ENCODE data around the gene CC2D1A. TPM values are rescaled to one million over a fixed set of nuclear protein-coding genes. Genes with fewer than 3 reads are reported as not detected.

CC2D1A gene
- polyA plus RNA-seq, 1 experiment = 5.1 TPM

- no peaks in the 10 kb centered on the region; the same call in 1 of the 2 replicates for H3K9me3 ChIP-seq (ENCODE audit: control insufficient read depth, insufficient read depth, low read length)
- ChIA-PET POLR2A (interaction anchor here (1.1 kb wide), 2 partner anchors 56 to 120 kb away, joined by 3 to 4 read pairs; partner anchors contain the start of gene RFX1), CTCF (no interaction called here)
These were observed 20.1 kb upstream of the CC2D1A start for GRCh38 chr19:13885826-13886365.

GRCh38 chr19:13887018-13887436, 19.0 kb upstream of the CC2D1A start:
- H3K4me3 ChIP-seq (ENCODE audit: low read depth, low read length) = no peak overlapping the region
- ChIA-PET CTCF (interaction anchor here (1.0 to 1.5 kb wide), 2 partner anchors 188 to 249 kb away, joined by 3 to 6 read pairs; partner anchors contain the start of gene ASF1B), POLR2A (interaction anchor here (0.7 to 1.1 kb wide), 2 partner anchors 119 to 1023 kb away, joined by 3 to 4 read pairs; partner anchors contain the start of gene RFX1)
- H3K27ac ChIP-seq (ENCODE audit: low read depth, low read length) = no peak overlapping the region
- no peak for DNase-seq (ENCODE audit: low read depth, low spot score)
- no peak for TF ChIP-seq CTCF (IDR thresholded peaks at IDR 0.05; ENCODE audit: low read depth, low read length)
- no peaks in the 10 kb centered on the region; the same call in 1 of the 2 replicates for H3K9me3 ChIP-seq (ENCODE audit: control insufficient read depth, insufficient read depth, low read length)
- H3K27me3 ChIP-seq (ENCODE audit: control insufficient read depth, insufficient read depth, low read length) = peaks cover 10% of the 10 kb centered on the region

More at GRCh38 chr19:13885826-13886365, 20.1 kb upstream of the CC2D1A start:
- no peak for DNase-seq (ENCODE audit: low read depth, low spot score)
- Histone ChIP-seq H3K27ac (ENCODE audit: low read depth, low read length) (no peak overlapping the region), H3K27me3 (ENCODE audit: control insufficient read depth, insufficient read depth, low read length) (peaks cover 10% of the 10 kb centered on the region), H3K4me3 (ENCODE audit: low read depth, low read length) (no peak overlapping the region)
- no peak for TF ChIP-seq CTCF (IDR thresholded peaks at IDR 0.05; ENCODE audit: low read depth, low read length)

GRCh38 chr19:13887517-13887916, 18.5 kb upstream of the CC2D1A start:
- no peak overlapping the region for H3K27ac ChIP-seq (ENCODE audit: low read depth, low read length)
- CTCF ChIA-PET = interaction anchor here (1.0 to 1.5 kb wide), 2 partner anchors 188 to 249 kb away, joined by 3 to 6 read pairs; partner anchors contain the start of gene ASF1B
- no peak for TF ChIP-seq CTCF (IDR thresholded peaks at IDR 0.05; ENCODE audit: low read depth, low read length)
- DNase-seq (ENCODE audit: low read depth, low spot score) = no peak
- peaks cover 10% of the 10 kb centered on the region for H3K27me3 ChIP-seq (ENCODE audit: control insufficient read depth, insufficient read depth, low read length)
- H3K4me3 ChIP-seq (ENCODE audit: low read depth, low read length) = no peak overlapping the region
- no peaks in the 10 kb centered on the region; the same call in 1 of the 2 replicates for H3K9me3 ChIP-seq (ENCODE audit: control insufficient read depth, insufficient read depth, low read length)
- POLR2A ChIA-PET = no interaction called here

GRCh38 chr19:13888281-13888680, 17.7 kb upstream of the CC2D1A start:
- H3K4me3 ChIP-seq (ENCODE audit: low read depth, low read length) = no peak overlapping the region
- H3K9me3 ChIP-seq (ENCODE audit: control insufficient read depth, insufficient read depth, low read length) = no peaks in the 10 kb centered on the region; the same call in 1 of the 2 replicates
- DNase-seq (ENCODE audit: low read depth, low spot score) = no peak
- ChIA-PET CTCF (interaction anchor here (0.9 to 1.2 kb wide), 2 partner anchors 8 to 183 kb away, joined by 3 to 4 read pairs; no protein-coding TSS in a partner anchor), POLR2A (no interaction called here)
- no peak overlapping the region for H3K27ac ChIP-seq (ENCODE audit: low read depth, low read length)
- H3K27me3 ChIP-seq (ENCODE audit: control insufficient read depth, insufficient read depth, low read length) = peaks cover 10% of the 10 kb centered on the region
- no peak for TF ChIP-seq CTCF (IDR thresholded peaks at IDR 0.05; ENCODE audit: low read depth, low read length)

GRCh38 chr19:13890136-13890535, 15.9 kb upstream of the CC2D1A start:
- CTCF ChIA-PET = no interaction called here
- DNase-seq (ENCODE audit: low read depth, low spot score) = no peak
- Histone ChIP-seq H3K4me3 (ENCODE audit: low read depth, low read length) (no peak overlapping the region), H3K9me3 (ENCODE audit: control insufficient read depth, insufficient read depth, low read length) (no peaks in the 10 kb centered on the region; the same call in 1 of the 2 replicates), H3K27ac (ENCODE audit: low read depth, low read length) (no peak overlapping the region), H3K27me3 (ENCODE audit: control insufficient read depth, insufficient read depth, low read length) (peaks cover 8% of the 10 kb centered on the region)
- POLR2A ChIA-PET = no interaction called here
- TF ChIP-seq CTCF (IDR thresholded peaks at IDR 0.05; ENCODE audit: low read depth, low read length) = no peak
